Measurements from ENCODE around the gene CDK14. TPM values are rescaled to one million over a fixed set of nuclear protein-coding genes. Genes with fewer than 3 reads are reported as not detected.

CDK14 gene
- total RNA-seq, 1 donor, result 39.1 TPM

DNA sequence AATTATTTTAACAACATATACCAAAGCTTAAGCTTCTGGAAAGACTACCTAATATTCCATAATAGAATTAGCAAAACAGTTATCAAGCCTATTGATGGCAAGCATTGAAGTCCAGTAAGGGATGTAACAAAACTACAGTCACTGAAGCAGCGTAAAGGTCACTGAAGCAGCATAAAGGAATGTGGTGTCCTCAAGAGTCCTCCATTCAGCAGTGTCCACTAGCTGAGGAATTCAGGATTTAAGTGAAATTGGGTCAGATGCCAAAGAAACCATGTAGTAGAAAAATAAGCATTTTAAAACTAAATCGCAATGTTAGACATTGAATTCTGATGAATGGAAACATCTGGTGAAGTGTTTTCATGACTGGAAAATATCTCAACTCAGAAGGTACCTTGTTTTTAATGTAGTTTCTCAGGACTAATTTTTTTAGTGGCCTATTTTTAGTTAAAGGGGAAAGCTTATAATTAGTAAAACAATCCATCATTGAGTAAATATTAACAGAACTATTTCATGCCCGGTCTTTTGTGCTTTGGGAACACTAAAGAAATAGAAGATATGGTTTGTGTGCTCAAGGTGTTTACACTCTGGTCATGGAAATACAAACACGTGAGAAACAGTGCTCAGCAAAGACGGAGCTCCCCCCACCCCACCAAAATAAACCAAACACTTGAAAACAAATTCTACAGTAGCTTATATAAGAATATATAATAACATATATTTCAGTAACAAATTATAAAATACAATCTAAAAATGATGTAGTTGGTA, 121.4 kb downstream of the CDK14 start:
- Histone ChIP-seq H4K20me1 (ENCODE audit: insufficient read depth, low read length) (no peaks in the 10 kb centered on the region), H3K9me3 (ENCODE audit: low read depth, low read length) (no peaks in the 10 kb centered on the region), H2AFZ (ENCODE audit: low read length) (no peak overlapping the region), H3K79me2 (ENCODE audit: insufficient read depth, low read length) (peaks cover 68% of the 10 kb centered on the region), H3K4me2 (ENCODE audit: insufficient read depth, low read length) (peak overlapping the region; percentile 12), H3K4me3 (ENCODE audit: insufficient read depth, low read length) (no peak overlapping the region), H3K36me3 (ENCODE audit: insufficient read depth, low read length) (no peaks in the 10 kb centered on the region), H3K27me3 (ENCODE audit: insufficient read depth, low read length) (no peaks in the 10 kb centered on the region), H3K4me1 (ENCODE audit: insufficient read depth, low read length) (peaks cover 28% of the 10 kb centered on the region), H3K27ac (ENCODE audit: low read depth, low read length) (no peak overlapping the region)
- TF ChIP-seq, protein P1, sequence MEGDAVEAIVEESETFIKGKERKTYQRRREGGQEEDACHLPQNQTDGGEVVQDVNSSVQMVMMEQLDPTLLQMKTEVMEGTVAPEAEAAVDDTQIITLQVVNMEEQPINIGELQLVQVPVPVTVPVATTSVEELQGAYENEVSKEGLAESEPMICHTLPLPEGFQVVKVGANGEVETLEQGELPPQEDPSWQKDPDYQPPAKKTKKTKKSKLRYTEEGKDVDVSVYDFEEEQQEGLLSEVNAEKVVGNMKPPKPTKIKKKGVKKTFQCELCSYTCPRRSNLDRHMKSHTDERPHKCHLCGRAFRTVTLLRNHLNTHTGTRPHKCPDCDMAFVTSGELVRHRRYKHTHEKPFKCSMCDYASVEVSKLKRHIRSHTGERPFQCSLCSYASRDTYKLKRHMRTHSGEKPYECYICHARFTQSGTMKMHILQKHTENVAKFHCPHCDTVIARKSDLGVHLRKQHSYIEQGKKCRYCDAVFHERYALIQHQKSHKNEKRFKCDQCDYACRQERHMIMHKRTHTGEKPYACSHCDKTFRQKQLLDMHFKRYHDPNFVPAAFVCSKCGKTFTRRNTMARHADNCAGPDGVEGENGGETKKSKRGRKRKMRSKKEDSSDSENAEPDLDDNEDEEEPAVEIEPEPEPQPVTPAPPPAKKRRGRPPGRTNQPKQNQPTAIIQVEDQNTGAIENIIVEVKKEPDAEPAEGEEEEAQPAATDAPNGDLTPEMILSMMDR (IDR thresholded peaks at IDR 0.05; ENCODE audit: extremely low read depth, low read depth, low read length), result no peak
- no peak for DNase-seq (ENCODE audit: insufficient read length, low spot score, missing footprints)

DNA sequence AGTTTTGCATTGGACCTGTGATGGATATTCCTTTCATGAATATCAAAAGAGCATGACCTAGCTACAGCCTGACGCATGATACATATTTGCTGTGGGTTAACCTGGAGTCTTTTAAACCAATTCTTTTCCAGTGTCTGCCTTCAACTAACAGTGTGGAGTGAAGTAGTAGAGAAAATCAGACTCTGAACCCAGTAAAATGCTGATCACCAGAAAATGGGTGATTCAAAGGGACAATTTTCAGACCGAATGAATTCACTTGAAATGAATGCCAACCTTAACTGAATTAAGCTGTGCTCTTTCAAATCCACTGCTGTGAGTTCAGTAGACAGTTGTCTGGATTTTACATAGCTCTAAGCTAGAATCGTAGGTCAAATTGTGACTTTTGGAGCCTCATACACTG, 123.0 kb downstream of the CDK14 start:
- H3K9me3 ChIP-seq (ENCODE audit: low read depth, low read length), result no peaks in the 10 kb centered on the region
- TF ChIP-seq, protein P1 (IDR thresholded peaks at IDR 0.05; ENCODE audit: extremely low read depth, low read depth, low read length), result no peak
- peaks cover 68% of the 10 kb centered on the region for H3K79me2 ChIP-seq (ENCODE audit: insufficient read depth, low read length)

DNA sequence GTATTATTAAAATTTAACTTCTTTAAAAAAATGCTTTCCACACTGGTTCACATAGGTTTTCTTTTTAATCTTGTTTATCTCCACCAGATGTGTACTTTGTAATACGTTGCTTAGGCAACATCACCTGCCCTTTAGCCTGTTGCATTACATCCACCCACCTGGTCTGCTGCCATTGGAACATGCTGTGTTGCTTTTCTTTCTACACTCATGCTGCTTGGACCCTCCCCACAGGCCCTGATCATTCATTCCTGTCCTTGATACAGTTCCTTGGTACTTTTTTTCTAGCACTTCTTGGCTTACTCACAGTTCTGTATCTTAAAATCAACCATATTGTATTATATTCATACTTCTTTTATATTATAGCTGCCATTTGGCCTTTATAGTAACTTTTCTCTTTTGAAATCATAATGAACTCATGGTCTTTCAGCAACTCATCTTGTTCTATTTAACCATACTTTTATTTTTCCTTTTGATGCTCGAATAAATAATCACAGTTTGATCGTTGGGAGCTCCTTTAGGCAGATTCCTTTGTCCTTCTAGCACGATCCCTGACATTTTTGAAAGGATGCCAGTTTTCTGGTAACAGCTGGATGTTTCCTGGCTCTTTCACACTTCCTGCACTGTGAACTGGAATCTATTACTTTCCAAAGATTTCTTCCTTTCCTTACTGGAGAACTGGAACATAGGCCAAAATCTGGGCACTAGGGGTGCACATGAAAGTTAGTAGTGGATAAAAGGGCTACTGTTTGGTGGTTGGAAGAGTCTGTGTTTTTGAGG, 125.1 kb downstream of the CDK14 start:
- Histone ChIP-seq H3K27ac (ENCODE audit: low read depth, low read length) (peak overlapping the region; percentile 38), H3K4me1 (ENCODE audit: insufficient read depth, low read length) (peaks cover 41% of the 10 kb centered on the region), H3K27me3 (ENCODE audit: insufficient read depth, low read length) (no peaks in the 10 kb centered on the region), H3K4me3 (ENCODE audit: insufficient read depth, low read length) (peak overlapping the region; percentile 17), H4K20me1 (ENCODE audit: insufficient read depth, low read length) (no peaks in the 10 kb centered on the region), H3K4me2 (ENCODE audit: insufficient read depth, low read length) (peak overlapping the region; percentile 71), H3K9me3 (ENCODE audit: low read depth, low read length) (no peaks in the 10 kb centered on the region), H3K79me2 (ENCODE audit: insufficient read depth, low read length) (peaks cover 62% of the 10 kb centered on the region), H3K36me3 (ENCODE audit: insufficient read depth, low read length) (no peaks in the 10 kb centered on the region), H2AFZ (ENCODE audit: low read length) (no peak overlapping the region)
- DNase-seq (ENCODE audit: insufficient read length, low spot score, missing footprints), result no peak
- TF ChIP-seq, protein P1 (IDR thresholded peaks at IDR 0.05; ENCODE audit: extremely low read depth, low read depth, low read length), result no peak

More for the DNA sequence above, 123.0 kb downstream of the CDK14 start:
- Histone ChIP-seq H3K4me2 (ENCODE audit: insufficient read depth, low read length) (no peak overlapping the region), H3K27ac (ENCODE audit: low read depth, low read length) (no peak overlapping the region), H3K4me1 (ENCODE audit: insufficient read depth, low read length) (peaks cover 34% of the 10 kb centered on the region), H3K36me3 (ENCODE audit: insufficient read depth, low read length) (no peaks in the 10 kb centered on the region), H2AFZ (ENCODE audit: low read length) (no peak overlapping the region), H4K20me1 (ENCODE audit: insufficient read depth, low read length) (no peaks in the 10 kb centered on the region), H3K27me3 (ENCODE audit: insufficient read depth, low read length) (no peaks in the 10 kb centered on the region), H3K4me3 (ENCODE audit: insufficient read depth, low read length) (no peak overlapping the region)
- DNase-seq (ENCODE audit: insufficient read length, low spot score, missing footprints), result no peak

GRCh38 chr7:90721869-90722431, 125.8 kb downstream of the CDK14 start:
- no peak for DNase-seq (ENCODE audit: insufficient read length, low spot score, missing footprints)
- Histone ChIP-seq H3K79me2 (ENCODE audit: insufficient read depth, low read length) (peaks cover 56% of the 10 kb centered on the region), H3K27ac (ENCODE audit: low read depth, low read length) (no peak overlapping the region), H3K4me1 (ENCODE audit: insufficient read depth, low read length) (peaks cover 44% of the 10 kb centered on the region), H3K4me3 (ENCODE audit: insufficient read depth, low read length) (no peak overlapping the region), H3K36me3 (ENCODE audit: insufficient read depth, low read length) (no peaks in the 10 kb centered on the region), H3K4me2 (ENCODE audit: insufficient read depth, low read length) (peak overlapping the region; percentile 71), H3K27me3 (ENCODE audit: insufficient read depth, low read length) (no peaks in the 10 kb centered on the region), H2AFZ (ENCODE audit: low read length) (no peak overlapping the region), H4K20me1 (ENCODE audit: insufficient read depth, low read length) (no peaks in the 10 kb centered on the region), H3K9me3 (ENCODE audit: low read depth, low read length) (no peaks in the 10 kb centered on the region)
- TF ChIP-seq, protein P1 (IDR thresholded peaks at IDR 0.05; ENCODE audit: extremely low read depth, low read depth, low read length), result no peak
